ENCODE data around the gene ANGPTL1. TPM values are rescaled to one million over a fixed set of nuclear protein-coding genes. Genes with fewer than 3 reads are reported as not detected.

The ANGPTL1 gene
- total and polyA plus RNA-seq, 2 experiments from 2014 or later: 3.5 to 3.6 TPM

- no peak overlapping the region for H3K4me2 ChIP-seq (ENCODE audit: unreplicated experiment)
- 0 out of 2 replicates have a peak, but pooled peaks cover 8% of the 10 kb centered on the region for H3K36me3 ChIP-seq (ENCODE audit: low read depth)
- no peak overlapping the region for H3K9ac ChIP-seq
- H3K9me3 ChIP-seq (ENCODE audit: low read depth): no peaks in the 10 kb centered on the region
- H3K27me3 ChIP-seq (replicated peaks; ENCODE audit: insufficient read depth): no peaks in the 10 kb centered on the region
- H3K4me1 ChIP-seq (ENCODE audit: insufficient read depth): peaks cover 28% of the 10 kb centered on the region
- in situ Hi-C loops (cut with MboI): no loop called here
- 95 to 100% methylated on average over 2 of the region's 2 CpGs for WGBS, 2 experiments (ENCODE audit: low coverage in 1 of 2, low lambda C conversion rate in 2 of 2, missing lambda C conversion rate in 2 of 2)
- no peaks in the 10 kb centered on the region for H3F3A ChIP-seq (ENCODE audit: insufficient read depth)
- no peaks in the 10 kb centered on the region for H3K9me2 ChIP-seq (ENCODE audit: insufficient read depth)
- no peaks in the 10 kb centered on the region for H3K79me2 ChIP-seq (ENCODE audit: insufficient read depth)
- no peak for DNase-seq
- no peak overlapping the region for H2AFZ ChIP-seq
- H3K4me3 ChIP-seq: no peak overlapping the region
- H4K20me1 ChIP-seq (ENCODE audit: insufficient read depth): no peaks in the 10 kb centered on the region
- H3K27ac ChIP-seq: no peak overlapping the region
- TF ChIP-seq EZH2 (IDR thresholded peaks at IDR 0.05; ENCODE audit: insufficient read depth, poor library complexity, severe bottlenecking) (no peak), EZH2phosphoT487 (IDR thresholded peaks at IDR 0.05; ENCODE audit: insufficient read depth, low read depth) (no peak)
These were observed 4.1 kb upstream of the ANGPTL1 start for GRCh38 chr1:178874966-178875365.

DNA sequence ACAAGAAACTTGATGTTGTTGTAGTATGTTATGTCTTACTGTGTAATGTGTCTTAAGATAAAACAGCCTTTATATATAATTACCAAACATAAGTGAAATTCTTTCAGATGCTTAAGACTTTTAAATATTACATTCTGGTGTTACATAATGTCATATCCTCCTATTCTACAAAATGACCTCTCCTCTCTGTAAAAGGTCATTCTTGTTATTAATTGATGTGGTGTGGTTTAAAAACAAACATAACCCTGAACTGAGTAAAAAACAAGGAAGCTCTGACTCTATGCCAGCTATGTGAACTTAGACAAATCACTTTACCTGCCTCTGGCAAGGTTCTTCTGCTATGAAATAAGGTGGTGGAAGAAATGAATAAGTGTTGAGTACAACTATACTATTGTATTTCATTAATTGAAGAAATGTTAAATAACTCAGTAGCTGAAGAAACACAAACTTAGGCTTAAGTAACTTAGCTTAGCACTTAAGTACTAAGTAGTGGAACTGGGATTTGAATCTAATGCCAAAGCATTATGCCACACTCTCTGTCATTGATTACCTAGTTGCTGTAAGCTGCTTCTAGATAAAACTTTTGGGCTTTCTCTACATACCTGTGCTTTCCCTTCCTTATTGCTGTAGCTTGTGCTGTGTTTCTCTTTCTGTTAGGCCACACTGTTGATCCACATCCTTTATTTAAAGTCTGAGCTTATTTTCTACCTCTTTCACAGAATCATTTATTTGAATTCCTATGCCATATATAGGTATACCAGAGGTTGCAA, 859 bp upstream of the ANGPTL1 start:
- H2AFZ ChIP-seq: peak overlapping the region; percentile 34
- H4K20me1 ChIP-seq (ENCODE audit: insufficient read depth): no peaks in the 10 kb centered on the region
- H3K9me3 ChIP-seq (ENCODE audit: low read depth): no peaks in the 10 kb centered on the region
- H3K9ac ChIP-seq: peak overlapping the region; percentile 7; the same call in 1 of the 2 replicates
- H3K9me2 ChIP-seq (ENCODE audit: insufficient read depth): no peaks in the 10 kb centered on the region
- no peak for DNase-seq
- no peak overlapping the region for H3K27ac ChIP-seq
- no peaks in the 10 kb centered on the region for H3K27me3 ChIP-seq (replicated peaks; ENCODE audit: insufficient read depth)
- in situ Hi-C loops (cut with MboI): no loop called here
- TF ChIP-seq EZH2phosphoT487 (IDR thresholded peaks at IDR 0.05; ENCODE audit: insufficient read depth, low read depth) (no peak), EZH2 (IDR thresholded peaks at IDR 0.05; ENCODE audit: insufficient read depth, poor library complexity, severe bottlenecking) (no peak)
- 0 out of 2 replicates have a peak, but pooled peaks cover 5% of the 10 kb centered on the region for H3K79me2 ChIP-seq (ENCODE audit: insufficient read depth)
- H3K4me3 ChIP-seq: no peak overlapping the region
- H3K4me1 ChIP-seq (ENCODE audit: insufficient read depth): peaks cover 56% of the 10 kb centered on the region
- H3F3A ChIP-seq (ENCODE audit: insufficient read depth): 0 out of 2 replicates have a peak, but pooled peaks cover 5% of the 10 kb centered on the region
- H3K36me3 ChIP-seq (ENCODE audit: low read depth): no peaks in the 10 kb centered on the region
- H3K4me2 ChIP-seq (ENCODE audit: unreplicated experiment): peak overlapping the region; percentile 47

DNA sequence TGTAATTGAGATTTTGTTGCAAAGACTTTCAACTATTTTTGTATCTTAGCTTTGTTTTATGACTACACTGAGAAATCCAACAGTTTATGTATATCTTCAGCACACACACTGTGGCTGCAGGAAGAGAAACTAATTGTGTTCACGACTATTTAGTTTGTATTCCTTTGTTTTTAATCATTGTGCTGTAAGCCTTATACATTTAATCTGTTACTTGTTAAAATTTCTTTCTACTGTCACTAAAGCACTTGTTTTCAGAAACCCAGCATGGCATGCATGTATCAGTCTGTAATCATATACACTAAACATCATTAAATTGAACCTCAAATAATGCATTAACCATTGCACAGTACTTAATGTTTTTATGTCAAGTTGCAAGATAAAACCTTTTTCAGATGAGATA, 656 bp downstream of the ANGPTL1 start:
- Histone ChIP-seq H3K9ac (peak overlapping the region; percentile 77; the same call in 1 of the 2 replicates), H3F3A (ENCODE audit: insufficient read depth) (0 out of 2 replicates have a peak, but pooled peaks cover 8% of the 10 kb centered on the region), H3K79me2 (ENCODE audit: insufficient read depth) (0 out of 2 replicates have a peak, but pooled peaks cover 5% of the 10 kb centered on the region), H2AFZ (no peak overlapping the region), H3K4me3 (no peak overlapping the region), H3K36me3 (ENCODE audit: low read depth) (no peaks in the 10 kb centered on the region), H3K9me3 (ENCODE audit: low read depth) (no peaks in the 10 kb centered on the region), H3K4me1 (ENCODE audit: insufficient read depth) (peaks cover 61% of the 10 kb centered on the region), H3K27me3 (replicated peaks; ENCODE audit: insufficient read depth) (no peaks in the 10 kb centered on the region), H4K20me1 (ENCODE audit: insufficient read depth) (no peaks in the 10 kb centered on the region), H3K9me2 (ENCODE audit: insufficient read depth) (no peaks in the 10 kb centered on the region), H3K27ac (no peak overlapping the region), H3K4me2 (ENCODE audit: unreplicated experiment) (peak overlapping the region; percentile 47)
- TF ChIP-seq EZH2phosphoT487 (IDR thresholded peaks at IDR 0.05; ENCODE audit: insufficient read depth, low read depth) (no peak), EZH2 (IDR thresholded peaks at IDR 0.05; ENCODE audit: insufficient read depth, poor library complexity, severe bottlenecking) (no peak)
- 16 to 17% methylated on average over 1 of the region's 1 CpG for WGBS, 2 experiments (ENCODE audit: low coverage in 1 of 2, low lambda C conversion rate in 2 of 2, missing lambda C conversion rate in 2 of 2)
- in situ Hi-C loops (cut with MboI): no loop called here
- no peak for DNase-seq

DNA sequence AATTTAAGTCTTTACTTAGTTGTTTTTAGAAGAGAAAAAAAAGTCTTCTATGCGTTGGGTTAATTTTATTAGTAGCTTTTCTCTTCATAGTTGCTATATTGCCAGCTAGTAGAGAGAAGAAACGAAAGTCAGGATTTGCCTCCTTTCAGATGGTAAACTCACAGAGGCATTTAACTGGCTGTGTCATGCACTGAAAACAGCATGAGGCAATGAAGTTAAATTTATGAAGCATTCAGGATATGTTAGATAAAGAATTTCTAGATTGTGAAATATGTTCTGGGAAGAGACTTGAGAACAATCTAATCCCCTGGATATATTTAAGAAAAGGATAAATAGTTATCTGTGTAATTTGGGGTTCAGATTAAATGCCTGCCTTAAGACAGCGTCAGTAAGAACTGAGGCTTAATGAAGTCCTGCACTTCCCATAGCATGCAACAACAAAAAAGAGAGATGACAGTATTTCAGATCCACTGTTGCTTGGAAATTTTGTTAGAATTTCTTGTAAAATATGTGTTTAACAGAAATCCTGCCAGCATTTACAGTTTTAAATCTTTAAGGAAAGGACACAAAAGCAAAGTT, 1.7 kb downstream of the ANGPTL1 start:
- peak; percentile 84 for DNase-seq
- H3K36me3 ChIP-seq (ENCODE audit: low read depth): no peaks in the 10 kb centered on the region
- H3F3A ChIP-seq (ENCODE audit: insufficient read depth): 0 out of 2 replicates have a peak, but pooled peaks cover 15% of the 10 kb centered on the region
- H3K79me2 ChIP-seq (ENCODE audit: insufficient read depth): 0 out of 2 replicates have a peak, but pooled peaks cover 5% of the 10 kb centered on the region
- no peaks in the 10 kb centered on the region for H4K20me1 ChIP-seq (ENCODE audit: insufficient read depth)
- peak overlapping the region; percentile 77 for H3K9ac ChIP-seq
- TF ChIP-seq EZH2 (IDR thresholded peaks at IDR 0.05; ENCODE audit: insufficient read depth, poor library complexity, severe bottlenecking) (no peak), EZH2phosphoT487 (IDR thresholded peaks at IDR 0.05; ENCODE audit: insufficient read depth, low read depth) (no peak)
- H3K9me2 ChIP-seq (ENCODE audit: insufficient read depth): no peaks in the 10 kb centered on the region
- H2AFZ ChIP-seq: peak overlapping the region; percentile 16
- H3K27ac ChIP-seq: peak overlapping the region; percentile 68
- H3K27me3 ChIP-seq (replicated peaks; ENCODE audit: insufficient read depth): no peaks in the 10 kb centered on the region
- H3K9me3 ChIP-seq (ENCODE audit: low read depth): no peaks in the 10 kb centered on the region
- peak overlapping the region; percentile 88 for H3K4me2 ChIP-seq (ENCODE audit: unreplicated experiment)
- H3K4me1 ChIP-seq (ENCODE audit: insufficient read depth): peaks cover 68% of the 10 kb centered on the region
- 3 to 4% methylated on average over 3 of the region's 3 CpGs for WGBS, 2 experiments (ENCODE audit: low coverage in 1 of 2, low lambda C conversion rate in 2 of 2, missing lambda C conversion rate in 2 of 2)
- in situ Hi-C loops (cut with MboI): no loop called here
- peak overlapping the region; percentile 75 for H3K4me3 ChIP-seq
